Hepatocyte (in vitro differentiated cells): ENCODE data around the gene TCTA. TPM values are rescaled to one million over a fixed set of nuclear protein-coding genes. Genes with fewer than 3 reads are reported as not detected.
"Not testable (repeated sequence)": the region's sequence is repeated elsewhere in the genome, so short reads cannot be mapped to it uniquely, and the experiment has no call there.

Experiments used
- DNase-seq: peaks from one replicate; pipeline ENCODE4 v3.0.0-alpha.2; 2016; ENCODE audit warnings: low spot score
- H2AFZ ChIP-seq: fragments of 200-600 bp; sonication (generic); 2 replicates; pipeline ENCODE4 v1.6.0; 2016; ENCODE audit warnings: antibody characterized with exemption, mild to moderate bottlenecking
- H3K27ac ChIP-seq: fragments of 200-600 bp; sonication (generic); 2 replicates; pipeline ENCODE4 v1.5.1; 2016; ENCODE audit warnings: mild to moderate bottlenecking
- H3K27me3 ChIP-seq: fragments of 200-600 bp; sonication (generic); 2 replicates; pipeline ENCODE4 v1.6.1; 2016
- H3K36me3 ChIP-seq: fragments of 200-600 bp; sonication (generic); replicated peaks from 2 replicates; pipeline ENCODE4 v1.5.1; 2016; ENCODE audit warnings: low read depth; ENCODE audit not compliant: insufficient read depth
- H3K4me1 ChIP-seq: fragments of 200-600 bp; sonication (generic); 2 replicates; pipeline ENCODE4 v1.5.1; 2016; ENCODE audit warnings: mild to moderate bottlenecking, moderate library complexity; ENCODE audit not compliant: insufficient read depth
- H3K4me2 ChIP-seq: fragments of 200-600 bp; sonication (generic); 2 replicates; pipeline ENCODE4 v1.6.0; 2016
- H3K4me3 ChIP-seq: fragments of 200-600 bp; sonication (generic); 2 replicates; pipeline ENCODE4 v1.5.1; 2016; ENCODE audit warnings: mild to moderate bottlenecking
- H3K79me2 ChIP-seq: fragments of 200-600 bp; sonication (generic); 2 replicates; pipeline ENCODE4 v1.6.0; 2017; ENCODE audit warnings: mild to moderate bottlenecking
- H3K9me2 ChIP-seq: fragments of 200-600 bp; sonication (generic); replicated peaks from 2 replicates; pipeline ENCODE4 v1.6.0; 2017; ENCODE audit warnings: mild to moderate bottlenecking; ENCODE audit not compliant: insufficient read depth
- H3K9me3 ChIP-seq: fragments of 200-600 bp; sonication (generic); 2 replicates; pipeline ENCODE4 v1.5.1; 2016; ENCODE audit warnings: low read depth, mild to moderate bottlenecking
- H4K20me1 ChIP-seq: fragments of 200-600 bp; sonication (generic); 2 replicates; pipeline ENCODE4 v1.6.0; 2016; ENCODE audit warnings: mild to moderate bottlenecking; ENCODE audit not compliant: insufficient read depth, poor library complexity, severe bottlenecking
- EZH2 ChIP-seq: fragments of 200-600 bp; sonication (generic); IDR thresholded peaks from 2 replicates; pipeline ENCODE4 v1.6.1; 2016; ENCODE audit warnings: antibody characterized with exemption, mild to moderate bottlenecking, borderline replicate concordance
- EZH2phosphoT487 ChIP-seq: fragments of 200-600 bp; sonication (generic); IDR thresholded peaks from one replicate; pipeline ENCODE4 v1.6.1; 2018; ENCODE audit warnings: antibody characterized with exemption, mild to moderate bottlenecking, low read depth, moderate library complexity; ENCODE audit not compliant: unreplicated experiment, severe bottlenecking
- WGBS: methylation state at CpG from one replicate; pipeline ENCODE4 v1.1.6; 2016; ENCODE audit warnings: low lambda C conversion rate; ENCODE audit errors: missing lambda C conversion rate; 5-methylcytosine and 5-hydroxymethylcytosine counted together
- polyA plus RNA-seq: library from polyadenylated mRNA; unstranded; fragments of >200 nt; fragmentation: Nextera tagmentation; extraction: Ambion mirVana; gene quantifications from 2 replicates; pipeline ENCODE4 v1.2.1, GENCODE V29; 2016
- total RNA-seq: library from RNA; depleted of rRNA; stranded (reverse); fragments of >200 nt; gene quantifications from 2 replicates; pipeline ENCODE4 v1.2.3, GENCODE V29; 2014
- TF ChIP-seq, protein P1 (sequence below): fragments of 200-600 bp; sonication (generic); IDR thresholded peaks from 2 replicates; pipeline ENCODE4 v1.5.1; 2016; ENCODE audit warnings: antibody characterized with exemption, mild to moderate bottlenecking; ENCODE audit not compliant: poor library complexity

Gene TCTA
- total and polyA plus RNA-seq, 2 experiments from 2014 or later = 20.9 to 31.6 TPM

DNA sequence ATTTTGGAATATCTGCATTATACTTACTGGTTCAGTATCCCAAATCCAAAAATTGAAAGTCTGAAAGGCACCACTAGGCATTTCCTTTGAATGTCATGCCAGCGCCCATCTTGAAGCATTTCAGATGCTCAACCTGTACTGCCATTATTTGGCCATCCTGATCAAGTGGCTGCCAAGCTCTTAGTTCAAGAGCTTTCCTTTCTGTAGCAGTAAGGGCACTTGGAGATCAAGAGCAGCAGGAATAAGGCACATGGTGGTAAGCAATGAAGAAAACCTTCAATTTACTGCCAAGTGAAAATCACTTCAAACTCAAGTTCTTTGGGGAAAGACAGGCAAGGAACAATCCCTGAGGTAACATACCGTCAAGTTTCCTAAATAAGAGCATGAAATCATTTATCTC, 10.5 kb upstream of the TCTA start:
- peaks cover 100% of the 10 kb centered on the region for H3K79me2 ChIP-seq
- WGBS = 77% methylated on average over 2 of the region's 2 CpGs
- H3K36me3 ChIP-seq = no peaks in the 10 kb centered on the region
- no peak for DNase-seq
- TF ChIP-seq, protein P1, sequence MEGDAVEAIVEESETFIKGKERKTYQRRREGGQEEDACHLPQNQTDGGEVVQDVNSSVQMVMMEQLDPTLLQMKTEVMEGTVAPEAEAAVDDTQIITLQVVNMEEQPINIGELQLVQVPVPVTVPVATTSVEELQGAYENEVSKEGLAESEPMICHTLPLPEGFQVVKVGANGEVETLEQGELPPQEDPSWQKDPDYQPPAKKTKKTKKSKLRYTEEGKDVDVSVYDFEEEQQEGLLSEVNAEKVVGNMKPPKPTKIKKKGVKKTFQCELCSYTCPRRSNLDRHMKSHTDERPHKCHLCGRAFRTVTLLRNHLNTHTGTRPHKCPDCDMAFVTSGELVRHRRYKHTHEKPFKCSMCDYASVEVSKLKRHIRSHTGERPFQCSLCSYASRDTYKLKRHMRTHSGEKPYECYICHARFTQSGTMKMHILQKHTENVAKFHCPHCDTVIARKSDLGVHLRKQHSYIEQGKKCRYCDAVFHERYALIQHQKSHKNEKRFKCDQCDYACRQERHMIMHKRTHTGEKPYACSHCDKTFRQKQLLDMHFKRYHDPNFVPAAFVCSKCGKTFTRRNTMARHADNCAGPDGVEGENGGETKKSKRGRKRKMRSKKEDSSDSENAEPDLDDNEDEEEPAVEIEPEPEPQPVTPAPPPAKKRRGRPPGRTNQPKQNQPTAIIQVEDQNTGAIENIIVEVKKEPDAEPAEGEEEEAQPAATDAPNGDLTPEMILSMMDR = no peak
- TF ChIP-seq EZH2 = no peak
- no peak for TF ChIP-seq EZH2phosphoT487
- H2AFZ ChIP-seq = no peak overlapping the region
- no peak overlapping the region for H3K27ac ChIP-seq
- no peaks in the 10 kb centered on the region for H3K27me3 ChIP-seq
- peaks cover 97% of the 10 kb centered on the region for H4K20me1 ChIP-seq
- H3K4me3 ChIP-seq = no peak overlapping the region
- no peaks in the 10 kb centered on the region for H3K9me3 ChIP-seq
- H3K4me1 ChIP-seq = peaks cover 2% of the 10 kb centered on the region
- H3K4me2 ChIP-seq = no peak overlapping the region
- H3K9me2 ChIP-seq = no peaks in the 10 kb centered on the region

DNA sequence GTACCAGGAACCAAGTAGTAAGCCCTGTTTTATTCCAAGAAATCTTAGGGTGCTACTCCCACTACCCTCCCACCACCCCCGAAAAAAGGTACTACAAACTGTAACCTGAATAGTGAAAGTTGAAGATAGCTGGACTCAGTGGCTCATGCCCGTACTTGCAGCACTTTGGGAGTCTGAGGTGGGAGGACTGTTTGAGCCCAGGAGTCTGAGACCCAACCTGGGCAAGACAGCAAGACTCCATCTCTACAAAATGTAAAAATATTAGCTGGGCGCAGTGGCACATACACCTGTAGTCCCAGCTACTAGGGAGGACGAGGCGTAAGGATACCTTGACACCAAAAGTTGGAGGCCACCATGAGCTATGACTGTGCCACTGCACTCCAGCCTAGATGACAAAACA, 8.3 kb upstream of the TCTA start:
- no peak for DNase-seq
- Histone ChIP-seq H3K4me2 (peak overlapping the region; percentile 38), H3K27ac (no peak overlapping the region), H3K27me3 (no peaks in the 10 kb centered on the region), H3K36me3 (no peaks in the 10 kb centered on the region), H3K79me2 (peaks cover 100% of the 10 kb centered on the region), H3K4me3 (no peak overlapping the region), H2AFZ (no peak overlapping the region), H3K9me3 (no peaks in the 10 kb centered on the region), H3K9me2 (no peaks in the 10 kb centered on the region), H4K20me1 (peaks cover 97% of the 10 kb centered on the region), H3K4me1 (peaks cover 5% of the 10 kb centered on the region)
- WGBS = 99% methylated on average over 5 of the region's 5 CpGs
- TF ChIP-seq, protein P1 = no peak
- no peak for TF ChIP-seq EZH2
- no peak for TF ChIP-seq EZH2phosphoT487

DNA sequence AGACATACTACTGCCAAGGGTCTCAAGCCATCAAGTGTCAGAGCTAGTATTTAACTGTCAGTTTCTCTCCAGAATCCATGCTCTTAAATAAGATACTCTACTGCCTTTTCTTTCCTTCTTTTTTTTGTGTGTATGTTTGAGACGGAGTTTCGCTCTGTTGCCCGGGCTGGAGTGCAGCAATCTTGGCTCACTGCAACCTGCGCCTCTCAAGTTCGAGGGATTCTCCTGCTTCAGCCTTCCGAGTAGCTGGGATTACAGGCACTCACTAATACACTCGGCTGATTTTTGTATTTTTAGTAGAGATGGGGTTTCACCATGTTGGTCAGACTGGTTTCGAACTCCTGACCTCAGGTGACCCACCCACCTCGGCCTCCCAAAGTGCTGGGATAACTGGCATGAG, 6.7 kb upstream of the TCTA start:
- not testable (repeated sequence) for H3K27ac ChIP-seq, DNase-seq, H2AFZ ChIP-seq, H3K4me3 ChIP-seq, H3K27me3 ChIP-seq, H3K36me3 ChIP-seq, H3K9me3 ChIP-seq, H3K9me2 ChIP-seq
- Histone ChIP-seq H3K4me1 (peaks cover 17% of the 10 kb centered on the region), H3K79me2 (peaks cover 100% of the 10 kb centered on the region), H3K4me2 (peak overlapping the region; percentile 20), H4K20me1 (peaks cover 98% of the 10 kb centered on the region)
- 92% methylated on average over 9 of the region's 9 CpGs for WGBS

DNA sequence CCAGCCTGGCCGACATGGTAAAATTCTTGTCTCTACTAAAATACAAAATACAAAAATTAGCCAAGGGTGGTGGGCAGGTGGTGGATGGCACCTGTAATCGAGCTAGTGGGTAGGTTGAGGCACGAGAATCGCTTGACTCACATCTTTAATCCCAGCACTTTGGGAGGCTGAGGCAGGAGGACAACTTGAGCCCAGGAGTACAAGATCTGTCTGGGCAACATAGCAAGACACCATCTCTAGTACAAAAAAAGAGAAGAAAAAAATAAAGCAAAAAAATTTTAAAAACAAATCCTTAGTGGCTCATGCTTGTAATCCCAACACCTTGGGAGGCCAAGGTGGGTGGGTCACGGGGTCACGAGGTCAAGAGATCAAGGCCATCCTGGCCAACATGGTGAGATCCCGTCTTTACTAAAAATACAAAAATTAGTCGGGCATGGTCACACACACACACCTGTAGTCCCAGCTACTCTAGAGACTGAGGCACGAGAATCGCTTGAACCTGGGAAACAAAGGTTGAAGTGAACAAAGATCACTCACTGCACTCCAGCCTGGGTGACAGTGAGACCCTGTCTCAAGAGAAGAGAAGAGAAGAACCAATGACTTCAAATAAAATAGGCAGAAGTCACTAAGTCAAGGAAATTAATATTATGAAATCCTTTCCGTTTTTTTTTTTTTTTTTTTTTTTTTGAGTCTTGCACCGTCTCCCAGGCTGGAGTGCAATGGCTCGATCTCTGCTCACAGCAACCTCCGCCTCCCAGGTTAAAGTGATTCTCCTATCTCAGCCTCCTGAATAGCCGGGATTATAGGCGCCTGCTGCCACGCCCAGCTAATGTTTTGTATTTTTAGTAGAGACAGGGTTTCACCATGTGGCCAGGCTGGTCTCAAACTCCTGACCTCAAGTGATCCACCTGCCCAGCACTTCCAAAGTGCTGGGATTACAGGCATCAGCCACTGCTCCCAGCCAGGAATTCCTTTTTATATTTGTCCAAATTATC, 5.4 kb upstream of the TCTA start:
- Histone ChIP-seq H3K27me3 (no peaks in the 10 kb centered on the region), H3K9me3 (no peaks in the 10 kb centered on the region), H2AFZ (no peak overlapping the region), H3K4me3 (no peak overlapping the region), H3K9me2 (no peaks in the 10 kb centered on the region), H3K4me1 (peaks cover 17% of the 10 kb centered on the region), H3K36me3 (no peaks in the 10 kb centered on the region), H4K20me1 (peaks cover 93% of the 10 kb centered on the region), H3K79me2 (peaks cover 96% of the 10 kb centered on the region), H3K27ac (peak overlapping the region; percentile 22), H3K4me2 (no peak overlapping the region)
- DNase-seq = no peak
- WGBS = 84% methylated on average over 17 of the region's 17 CpGs
- TF ChIP-seq, protein P1 = no peak
- TF ChIP-seq EZH2phosphoT487 (no peak), EZH2 (no peak)
